SU-DHL-6 (cell line): ENCODE data around the gene CTDP1.

Experiments
- H2AFZ ChIP-seq: fragments of 200-600 bp; sonication (generic); 2 replicates; pipeline ENCODE4 v1.6.1; 2014; ENCODE audit warnings: low read depth, mild to moderate bottlenecking, moderate library complexity, mixed read lengths, antibody characterized with exemption, low read length; ENCODE audit not compliant: severe bottlenecking
- H3F3A ChIP-seq: fragments of 200-600 bp; shearing (Covaris generic); 2 replicates; pipeline ENCODE4 v1.6.0; 2016; ENCODE audit warnings: antibody characterized with exemption, mild to moderate bottlenecking; ENCODE audit not compliant: insufficient read depth
- H3K27ac ChIP-seq: fragments of 200-600 bp; sonication (generic); 2 replicates; pipeline ENCODE4 v1.5.1; 2016; ENCODE audit warnings: low read depth, mild to moderate bottlenecking, low read length, moderate library complexity, mixed read lengths
- H3K27me3 ChIP-seq: fragments of 200-600 bp; sonication (generic), shearing (Covaris generic); 2 replicates; pipeline ENCODE4 v1.6.0; 2014; ENCODE audit warnings: mild to moderate bottlenecking, low read length
- H3K36me3 ChIP-seq: fragments of 200-600 bp; sonication (generic); 2 replicates; pipeline ENCODE4 v1.6.1; 2014; ENCODE audit warnings: mild to moderate bottlenecking, low read length, mixed read lengths
- H3K4me2 ChIP-seq: fragments of 300-600, 200-600 bp; shearing (Covaris generic), sonication (generic); 2 replicates; pipeline ENCODE4 v1.6.0; 2014; ENCODE audit warnings: low read length, low read depth, mild to moderate bottlenecking; ENCODE audit not compliant: poor library complexity, severe bottlenecking
- H3K4me3 ChIP-seq: fragments of 200-600 bp; sonication (generic); 2 replicates; pipeline ENCODE4 v1.5.1; 2014; ENCODE audit warnings: antibody characterized with exemption, low read length, mild to moderate bottlenecking, mixed read lengths; ENCODE audit not compliant: insufficient read depth, poor library complexity, severe bottlenecking
- H3K79me2 ChIP-seq: fragments of 200-600 bp; sonication (generic); 2 replicates; pipeline ENCODE4 v1.6.1; 2014; ENCODE audit warnings: mild to moderate bottlenecking, low read length, moderate library complexity; ENCODE audit not compliant: insufficient read depth
- H3K9ac ChIP-seq: fragments of 200-600 bp; sonication (generic); 2 replicates; pipeline ENCODE4 v1.7.0; 2014; ENCODE audit warnings: mild to moderate bottlenecking, low read length
- H3K9me2 ChIP-seq: fragments of 200-600 bp; sonication (generic); replicated peaks from 2 replicates; pipeline ENCODE4 v1.6.1; 2014; ENCODE audit warnings: low read length; ENCODE audit not compliant: insufficient read depth
- H3K9me3 ChIP-seq: fragments of 200-600 bp; sonication (generic); 2 replicates; pipeline ENCODE4 v1.6.1; 2014; ENCODE audit warnings: low read length, mixed read lengths; ENCODE audit not compliant: insufficient read depth
- H4K20me1 ChIP-seq: fragments of 200-600 bp; sonication (generic); 2 replicates; pipeline ENCODE4 v1.6.1; 2014; ENCODE audit warnings: low read depth, mild to moderate bottlenecking, antibody characterized with exemption, low read length, moderate library complexity, mixed read lengths
- CTCF ChIP-seq: fragments of 200-600 bp; sonication (generic); IDR thresholded peaks from one replicate; pipeline ENCODE4 v1.5.1; 2017; ENCODE audit warnings: antibody characterized with exemption, mild to moderate bottlenecking, low read length, moderate library complexity; ENCODE audit not compliant: insufficient read depth, poor library complexity, severe bottlenecking
- EZH2phosphoT487 ChIP-seq: fragments of 200-600 bp; sonication (generic), shearing (Covaris generic); conservative IDR thresholded peaks from 2 replicates; pipeline ENCODE4 v1.6.1; 2018; ENCODE audit warnings: mild to moderate bottlenecking, antibody characterized with exemption, low read length, moderate library complexity, mixed read lengths

Gene CTDP1

GRCh38 chr18:79682894-79683625 is 3.5 kb downstream of the CTDP1 start:
- no peak for TF ChIP-seq CTCF
- no peak for TF ChIP-seq EZH2phosphoT487
- Histone ChIP-seq H4K20me1 (peaks cover 26% of the 10 kb centered on the region; the same call in 1 of the 2 replicates), H3K9me3 (no peaks in the 10 kb centered on the region), H3K4me3 (no peak overlapping the region), H2AFZ (no peak overlapping the region), H3K9ac (no peak overlapping the region), H3K9me2 (no peaks in the 10 kb centered on the region), H3K4me2 (no peak overlapping the region), H3K36me3 (no peaks in the 10 kb centered on the region), H3K27ac (no peak overlapping the region), H3K79me2 (peaks cover 78% of the 10 kb centered on the region), H3K27me3 (no peaks in the 10 kb centered on the region), H3F3A (no peaks in the 10 kb centered on the region)

GRCh38 chr18:79683626-79684282 is 4.2 kb downstream of the CTDP1 start:
- no peak overlapping the region for H3K4me2 ChIP-seq
- H3K4me3 ChIP-seq = no peak overlapping the region
- TF ChIP-seq CTCF (no peak), EZH2phosphoT487 (no peak)
- no peaks in the 10 kb centered on the region for H3K9me3 ChIP-seq
- peaks cover 78% of the 10 kb centered on the region for H3K79me2 ChIP-seq
- H4K20me1 ChIP-seq = peaks cover 27% of the 10 kb centered on the region; the same call in 1 of the 2 replicates
- H3K27me3 ChIP-seq = no peaks in the 10 kb centered on the region
- H3K9ac ChIP-seq = no peak overlapping the region
- H2AFZ ChIP-seq = no peak overlapping the region
- no peak overlapping the region for H3K27ac ChIP-seq
- no peaks in the 10 kb centered on the region for H3K36me3 ChIP-seq
- no peaks in the 10 kb centered on the region for H3K9me2 ChIP-seq
- no peaks in the 10 kb centered on the region for H3F3A ChIP-seq

DNA sequence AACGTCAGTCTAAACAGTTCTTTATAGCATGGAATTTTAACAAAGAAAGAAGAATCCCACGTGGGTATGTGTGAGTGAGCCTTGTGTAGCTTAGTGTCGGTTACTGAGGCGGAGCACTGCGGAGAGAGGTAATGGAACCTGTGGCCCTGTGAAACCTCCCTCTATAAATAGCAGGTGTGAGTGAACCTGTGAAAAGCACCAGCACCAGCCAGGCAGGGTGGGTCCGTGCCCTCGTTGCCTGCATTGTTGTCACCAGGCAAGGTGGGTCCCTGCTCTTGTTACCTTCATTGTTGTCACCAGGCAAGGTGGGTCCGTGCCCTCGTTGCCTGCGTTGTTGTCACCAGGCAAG is 4.7 kb downstream of the CTDP1 start:
- H2AFZ ChIP-seq = no peak overlapping the region
- H4K20me1 ChIP-seq = peaks cover 32% of the 10 kb centered on the region; the same call in 1 of the 2 replicates
- H3K27me3 ChIP-seq = no peaks in the 10 kb centered on the region
- no peaks in the 10 kb centered on the region for H3K9me2 ChIP-seq
- H3K4me2 ChIP-seq = no peak overlapping the region
- H3K4me3 ChIP-seq = no peak overlapping the region
- no peaks in the 10 kb centered on the region for H3F3A ChIP-seq
- no peak overlapping the region for H3K27ac ChIP-seq
- no peaks in the 10 kb centered on the region for H3K36me3 ChIP-seq
- peaks cover 83% of the 10 kb centered on the region for H3K79me2 ChIP-seq
- H3K9me3 ChIP-seq = no peaks in the 10 kb centered on the region
- no peak overlapping the region for H3K9ac ChIP-seq
- TF ChIP-seq EZH2phosphoT487 = no peak

GRCh38 chr18:79684787-79685186 is 5.2 kb downstream of the CTDP1 start:
- H2AFZ ChIP-seq = no peak overlapping the region
- H4K20me1 ChIP-seq = peaks cover 32% of the 10 kb centered on the region; the same call in 1 of the 2 replicates
- H3K27me3 ChIP-seq = no peaks in the 10 kb centered on the region
- no peaks in the 10 kb centered on the region for H3F3A ChIP-seq
- H3K36me3 ChIP-seq = no peaks in the 10 kb centered on the region
- H3K27ac ChIP-seq = no peak overlapping the region
- H3K9me2 ChIP-seq = no peaks in the 10 kb centered on the region
- peaks cover 88% of the 10 kb centered on the region for H3K79me2 ChIP-seq
- H3K9me3 ChIP-seq = no peaks in the 10 kb centered on the region
- TF ChIP-seq CTCF (no peak), EZH2phosphoT487 (no peak)
- H3K4me3 ChIP-seq = no peak overlapping the region
- no peak overlapping the region for H3K4me2 ChIP-seq
- no peak overlapping the region for H3K9ac ChIP-seq
